Measurements from ENCODE around the gene ROBO3.

ROBO3 gene

GRCh38 chr11:124894606-124895430 is 29.6 kb downstream of the ROBO3 start:
- no peak for DNase-seq

GRCh38 chr11:124895471-124895971 is 30.3 kb downstream of the ROBO3 start:
- DNase-seq, result no peak

GRCh38 chr11:124896071-124896750 is 31.0 kb downstream of the ROBO3 start:
- no peak for DNase-seq

GRCh38 chr11:124896821-124897391 is 31.7 kb downstream of the ROBO3 start:
- DNase-seq, result no peak

- DNase-seq, result no peak
Measured at GRCh38 chr11:124897674-124898262, 32.5 kb downstream of the ROBO3 start, which contains the start of gene ROBO4. Gene ROBO4 (minus strand): TSS chr11:124897865. CDS start chr11:124897795, 70 bp downstream.

- no peak for DNase-seq
Measured at GRCh38 chr11:124898263-124898680, 33.0 kb downstream of the ROBO3 start.

- no peak for DNase-seq
Measured at GRCh38 chr11:124898711-124899110, 33.5 kb downstream of the ROBO3 start.

GRCh38 chr11:124899383-124900145 is 34.3 kb downstream of the ROBO3 start:
- DNase-seq, result no peak

- DNase-seq, result no peak
Measured at GRCh38 chr11:124900464-124900863, 35.2 kb downstream of the ROBO3 start.

- no peak for DNase-seq
Measured at GRCh38 chr11:124902616-124903015, 37.4 kb downstream of the ROBO3 start.

- DNase-seq, result no peak
Measured at GRCh38 chr11:124915541-124916369, 50.5 kb downstream of the ROBO3 start.

GRCh38 chr11:124916370-124916710 is 51.1 kb downstream of the ROBO3 start:
- DNase-seq, result no peak

- DNase-seq, result no peak
Measured at GRCh38 chr11:124917115-124917637, 51.9 kb downstream of the ROBO3 start.

GRCh38 chr11:124918950-124919349 is 53.7 kb downstream of the ROBO3 start, which contains the start of gene HEPN1:
Gene HEPN1 (plus strand): TSS chr11:124919250.
- no peak for DNase-seq

- no peak for DNase-seq
Measured at GRCh38 chr11:124919898-124920297, 54.7 kb downstream of the ROBO3 start.

GRCh38 chr11:124920356-124920755 is 55.1 kb downstream of the ROBO3 start:
- no peak for DNase-seq

- DNase-seq, result no peak
Measured at GRCh38 chr11:124920870-124921609, 55.8 kb downstream of the ROBO3 start.

- no peak for DNase-seq
Measured at GRCh38 chr11:124922831-124923230, 57.6 kb downstream of the ROBO3 start.

GRCh38 chr11:124923296-124923695 is 58.1 kb downstream of the ROBO3 start:
- no peak for DNase-seq

- DNase-seq, result no peak
Measured at GRCh38 chr11:124928942-124929665, 63.9 kb downstream of the ROBO3 start.
